Heart right ventricle (tissue), 16 donors: ENCODE data around the gene CD109. TPM values are rescaled to one million over a fixed set of nuclear protein-coding genes. Genes with fewer than 3 reads are reported as not detected.
A peak's percentile ranks its signal among the peaks of the same experiment; 100 is the strongest.

Experiments used
- ATAC-seq, 8 donors: fragments of 200-7000 bp; cut with Tn5 transposase; one replicate each; pipeline ENCODE4 v1.9.1; 2020; ENCODE audit warnings: mild to moderate bottlenecking in 8 of 8, moderate library complexity in 8 of 8, moderate number of reproducible peaks in 1 of 8
- DNase-seq, 2 donors: peaks; one replicate each; pipeline ENCODE4 v3.0.0-alpha.2; 2020
- H3K27ac ChIP-seq, 10 donors: fragments of 200-600 bp; sonication (generic) in 2 of 10; one replicate each; pipeline versions ENCODE4 v1.5.0 to v1.8.0; 2020 to 2022; ENCODE audit warnings: mild to moderate bottlenecking in 3 of 10
- H3K27me3 ChIP-seq, 7 donors: fragments of 200-600 bp; one replicate each; pipeline ENCODE4 v1.8.0; 2021 to 2022; ENCODE audit warnings: mild to moderate bottlenecking in 2 of 7
- H3K36me3 ChIP-seq, 9 donors: fragments of 200-600 bp; sonication (generic) in 1 of 9; one replicate each; pipeline versions ENCODE4 v1.5.0 to v1.8.0; 2020 to 2022; ENCODE audit warnings: mild to moderate bottlenecking in 2 of 9
- H3K4me1 ChIP-seq, 9 donors: fragments of 200-600 bp; sonication (generic) in 1 of 9; one replicate each; pipeline versions ENCODE4 v1.5.0 to v1.8.0; 2020 to 2022; ENCODE audit warnings: mild to moderate bottlenecking in 4 of 9
- H3K4me3 ChIP-seq, 10 donors: fragments of 200-600 bp; sonication (generic) in 2 of 10; one replicate each; pipeline versions ENCODE4 v1.5.0 to v1.8.0; 2020 to 2022; ENCODE audit warnings: mild to moderate bottlenecking in 7 of 10, moderate library complexity in 2 of 10
- H3K9me3 ChIP-seq, 11 donors: fragments of 200-600 bp in 10 of 11; sonication (generic) in 2 of 11; one replicate each; pipeline versions ENCODE4 v1.5.0 to v1.8.0; 2013 to 2022; ENCODE audit warnings: mild to moderate bottlenecking in 2 of 11, control low read depth in 1 of 11, moderate library complexity in 1 of 11
- WGBS, 2 donors: extraction: QIAGEN DNeasy Blood & Tissue Kit; methylation state at CpG; one replicate each; pipeline ENCODE4 v1.1.7; 2013; ENCODE audit warnings: inconsistent platforms in 1 of 2; 5-methylcytosine and 5-hydroxymethylcytosine counted together
- intact Hi-C, 10 donors: fragments of 100-400 bp; cut with DNase I; formaldehyde crosslinking; loops; one replicate each; pipeline versions ENCODE4 v1.11.1 to v1.14.2; 2022
- polyA plus RNA-seq, 2 donors: library from polyadenylated mRNA; stranded (reverse); fragments of 200-250 nt; gene quantifications; one replicate each; pipeline ENCODE4 v1.2.3, GENCODE V29; 2013
- total RNA-seq, 10 donors: library from RNA; stranded (reverse); fragmentation: NEBNext Ultra II Directional in 3 of 10; extraction: Animal tissue kit (Norgen Biotek cat#: 25700) in 3 of 10; gene quantifications; one replicate each; pipeline versions ENCODE4 v1.2.1 to v1.2.4, GENCODE V29; 2021 to 2023
- TF ChIP-seq, protein P1 (sequence below), 9 donors: fragments of 200-600 bp; sonication (generic) in 2 of 9; IDR thresholded peaks; one replicate each; pipeline versions ENCODE4 v1.5.0 to v1.8.0; 2021 to 2022; ENCODE audit warnings: antibody characterized with exemption in 9 of 9, mild to moderate bottlenecking in 5 of 9, moderate library complexity in 1 of 9
- donor health status: Arrhythmogenic right ventricular cardiomyopathy.
- donor health status: ischemic (EF 13 %, LVEDD 7.1; RV severe dilation, severe dysfunction).
- donor health status: healthy with polysubstance abuse.
- donor health status: DM: no; HTN: yes; CAD: no.
- donor health status: DM: no; HTN: no; CAD: no.
- donor health status: ischemic (EF 25% LVEDD 6.9; RV normal size, moderate dysfunction).
- donor health status: ischemic (EF 25% LVEDD 5.7; RV mildly dilated, moderate dysfunction).
- donor health status: healthy.
- donor health status: DM: yes; HTN: yes; CAD: no.
- donor health status: Ischemic cardiomyopathy.
- donor health status: ischemic (EF 35%, LVEDD 5.7; RV mildly dilated, moderate dysfunction).
- donor health status: nonischemic (EF 11% LVEDD 7.7; RV severe dilation, severe dysfunction).
- donor health status: DM: yes; HTN: yes; CAD: no.
- donor health status: PGD.
- donor health status: ischemic (EF 29% LVEDD 5.4; RV normal size, mild dysfunction).
- donor health status: nonischemic (EF 23%, LVEDD 6.1; RV moderate dilation, normal function).

CD109 gene
- total and polyA plus RNA-seq, 12 donors, result 2.3 to 15.4 (median 7.9) TPM

DNA sequence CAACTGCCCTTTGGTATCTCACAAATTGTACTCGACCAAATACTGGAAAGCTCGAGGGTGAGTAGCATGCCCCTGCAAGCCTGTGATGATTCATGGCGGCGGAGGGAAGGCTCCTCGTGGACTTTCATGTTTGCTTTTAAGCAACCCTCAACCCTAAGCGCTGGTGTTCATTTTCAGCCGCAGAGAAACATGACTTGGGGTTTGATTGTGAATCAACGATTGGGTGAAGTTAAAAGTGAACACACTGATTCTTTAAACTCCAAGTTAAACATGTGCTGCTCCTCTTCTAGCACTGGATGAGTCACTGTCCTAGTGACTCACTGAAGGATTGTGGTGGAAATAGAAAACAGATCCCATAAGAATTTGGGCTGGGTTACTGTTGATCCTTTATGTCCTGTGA, 8.3 kb downstream of the CD109 start:
- no peaks in the 10 kb centered on the region for H3K27me3 ChIP-seq
- ATAC-seq (peak in 1 of 8 donors; percentile 55), DNase-seq (no peak)
- no peaks in the 10 kb centered on the region for H3K9me3 ChIP-seq
- H3K27ac ChIP-seq, result peak overlapping the region in 1 of 10 donors; percentile 29
- intact Hi-C loops, result no loop called here
- H3K36me3 ChIP-seq, result no peaks in the 10 kb centered on the region
- peaks cover 0 to 27% (median 4%) of the 10 kb centered on the region in 9 donors for H3K4me1 ChIP-seq
- H3K4me3 ChIP-seq, result no peak overlapping the region
- 88 to 91% methylated on average over 8 of the region's 8 CpGs for WGBS, 2 donors
- TF ChIP-seq, protein P1, sequence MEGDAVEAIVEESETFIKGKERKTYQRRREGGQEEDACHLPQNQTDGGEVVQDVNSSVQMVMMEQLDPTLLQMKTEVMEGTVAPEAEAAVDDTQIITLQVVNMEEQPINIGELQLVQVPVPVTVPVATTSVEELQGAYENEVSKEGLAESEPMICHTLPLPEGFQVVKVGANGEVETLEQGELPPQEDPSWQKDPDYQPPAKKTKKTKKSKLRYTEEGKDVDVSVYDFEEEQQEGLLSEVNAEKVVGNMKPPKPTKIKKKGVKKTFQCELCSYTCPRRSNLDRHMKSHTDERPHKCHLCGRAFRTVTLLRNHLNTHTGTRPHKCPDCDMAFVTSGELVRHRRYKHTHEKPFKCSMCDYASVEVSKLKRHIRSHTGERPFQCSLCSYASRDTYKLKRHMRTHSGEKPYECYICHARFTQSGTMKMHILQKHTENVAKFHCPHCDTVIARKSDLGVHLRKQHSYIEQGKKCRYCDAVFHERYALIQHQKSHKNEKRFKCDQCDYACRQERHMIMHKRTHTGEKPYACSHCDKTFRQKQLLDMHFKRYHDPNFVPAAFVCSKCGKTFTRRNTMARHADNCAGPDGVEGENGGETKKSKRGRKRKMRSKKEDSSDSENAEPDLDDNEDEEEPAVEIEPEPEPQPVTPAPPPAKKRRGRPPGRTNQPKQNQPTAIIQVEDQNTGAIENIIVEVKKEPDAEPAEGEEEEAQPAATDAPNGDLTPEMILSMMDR (IDR thresholded peaks at IDR 0.05), result no peak

DNA sequence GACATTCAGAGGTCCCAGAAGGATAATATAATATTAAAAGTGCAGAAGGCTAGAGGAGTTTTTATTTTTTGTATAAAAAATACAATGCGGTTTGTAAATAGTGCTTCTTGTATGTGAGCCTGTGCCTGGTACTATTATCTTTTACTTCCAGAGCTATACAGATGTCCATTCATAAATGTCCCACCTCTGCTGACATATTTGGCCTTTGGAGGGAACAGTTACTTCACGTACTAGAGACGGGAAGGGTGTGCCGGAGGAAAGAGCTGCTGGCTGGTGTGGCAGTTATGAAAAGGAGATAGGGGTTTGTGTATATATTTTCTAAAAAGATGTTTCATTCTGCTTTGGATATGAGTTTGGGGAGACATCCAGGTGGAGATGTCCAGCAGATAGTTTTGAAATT, 8.8 kb downstream of the CD109 start:
- TF ChIP-seq, protein P1 (IDR thresholded peaks at IDR 0.05), result no peak
- H3K9me3 ChIP-seq, result no peaks in the 10 kb centered on the region
- intact Hi-C loops, result no loop called here
- ATAC-seq (peak in 4 of 8 donors; percentile 51 to 88 (median 65)), DNase-seq (no peak)
- peaks cover 0 to 24% (median 4%) of the 10 kb centered on the region in 9 donors for H3K4me1 ChIP-seq
- no peak overlapping the region for H3K4me3 ChIP-seq
- WGBS, 2 donors, result 75 to 87% methylated on average over 4 of the region's 4 CpGs
- peak overlapping the region in 4 of 10 donors; percentile 12 to 52 (median 34) for H3K27ac ChIP-seq
- no peaks in the 10 kb centered on the region for H3K27me3 ChIP-seq
- H3K36me3 ChIP-seq, result no peaks in the 10 kb centered on the region

DNA sequence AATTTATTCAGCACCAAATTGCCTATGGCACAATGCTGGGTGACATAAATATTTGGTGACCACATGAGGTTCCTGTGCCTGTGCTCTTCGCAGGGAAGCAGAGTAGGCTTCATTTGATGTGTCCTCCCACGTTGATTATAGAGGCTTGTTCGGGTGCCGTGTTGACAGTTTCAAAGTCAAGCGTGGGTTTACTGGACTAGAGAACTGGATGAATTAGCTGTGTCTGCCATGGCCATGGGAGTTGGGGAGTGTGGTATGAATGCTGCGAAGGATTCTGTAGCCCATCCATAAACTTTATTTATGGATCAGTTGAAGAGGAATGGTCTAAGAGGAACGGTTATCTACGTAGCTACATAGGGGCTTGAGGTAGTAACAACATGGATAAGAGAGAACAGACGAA, 11.0 kb downstream of the CD109 start:
- H3K4me1 ChIP-seq, result peaks cover 0 to 26% (median 4%) of the 10 kb centered on the region in 9 donors
- TF ChIP-seq, protein P1 (IDR thresholded peaks at IDR 0.05), result no peak
- no peaks in the 10 kb centered on the region for H3K36me3 ChIP-seq
- no peak for DNase-seq
- H3K9me3 ChIP-seq, result no peaks in the 10 kb centered on the region
- intact Hi-C loops, result no loop called here
- H3K27ac ChIP-seq, result no peak overlapping the region
- H3K4me3 ChIP-seq, result no peak overlapping the region
- H3K27me3 ChIP-seq, result no peaks in the 10 kb centered on the region
- ATAC-seq, result no peak
- whole genome bisulfite sequencing, 2 donors, result 91 to 95% methylated on average over 9 of the region's 9 CpGs

DNA sequence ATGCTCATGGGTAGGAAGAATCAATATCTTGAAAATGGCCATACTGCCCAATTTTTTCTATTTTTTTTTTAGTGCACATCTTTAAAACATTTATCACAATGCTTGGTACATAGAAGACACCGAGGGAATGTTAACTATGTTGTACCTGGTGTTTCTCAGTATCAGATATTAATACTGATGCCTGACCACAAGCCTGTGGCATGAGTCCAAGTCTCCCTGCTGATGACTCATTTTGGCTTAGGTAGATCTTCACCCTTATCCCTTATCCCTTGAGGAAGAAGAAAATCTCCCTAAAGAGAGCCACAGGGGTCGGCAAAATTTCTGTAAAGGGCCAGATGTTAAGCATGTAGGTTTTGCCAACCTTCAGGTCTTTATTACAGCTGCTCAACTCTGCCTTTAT, 14.5 kb downstream of the CD109 start:
- TF ChIP-seq, protein P1 (IDR thresholded peaks at IDR 0.05), result no peak
- no peak overlapping the region for H3K4me3 ChIP-seq
- H3K27ac ChIP-seq, result no peak overlapping the region
- H3K36me3 ChIP-seq, result no peaks in the 10 kb centered on the region
- WGBS, 2 donors, result 75 to 82% methylated on average over 2 of the region's 2 CpGs
- no peaks in the 10 kb centered on the region for H3K27me3 ChIP-seq
- DNase-seq, result no peak
- H3K9me3 ChIP-seq, result no peaks in the 10 kb centered on the region
- peaks cover 0 to 27% (median 14%) of the 10 kb centered on the region in 9 donors for H3K4me1 ChIP-seq
- no peak for ATAC-seq
- intact Hi-C loops, result no loop called here
